SW480 (cell line): ENCODE data around the gene CCT7.
"Not testable (repeated sequence)": the region's sequence is repeated elsewhere in the genome, so short reads cannot be mapped to it uniquely, and the experiment has no call there.

Source experiments
- DNase-seq: peaks from one replicate; pipeline ENCODE4 v3.0.0-alpha.2; 2016; ENCODE audit warnings: low spot score

Gene CCT7

DNA sequence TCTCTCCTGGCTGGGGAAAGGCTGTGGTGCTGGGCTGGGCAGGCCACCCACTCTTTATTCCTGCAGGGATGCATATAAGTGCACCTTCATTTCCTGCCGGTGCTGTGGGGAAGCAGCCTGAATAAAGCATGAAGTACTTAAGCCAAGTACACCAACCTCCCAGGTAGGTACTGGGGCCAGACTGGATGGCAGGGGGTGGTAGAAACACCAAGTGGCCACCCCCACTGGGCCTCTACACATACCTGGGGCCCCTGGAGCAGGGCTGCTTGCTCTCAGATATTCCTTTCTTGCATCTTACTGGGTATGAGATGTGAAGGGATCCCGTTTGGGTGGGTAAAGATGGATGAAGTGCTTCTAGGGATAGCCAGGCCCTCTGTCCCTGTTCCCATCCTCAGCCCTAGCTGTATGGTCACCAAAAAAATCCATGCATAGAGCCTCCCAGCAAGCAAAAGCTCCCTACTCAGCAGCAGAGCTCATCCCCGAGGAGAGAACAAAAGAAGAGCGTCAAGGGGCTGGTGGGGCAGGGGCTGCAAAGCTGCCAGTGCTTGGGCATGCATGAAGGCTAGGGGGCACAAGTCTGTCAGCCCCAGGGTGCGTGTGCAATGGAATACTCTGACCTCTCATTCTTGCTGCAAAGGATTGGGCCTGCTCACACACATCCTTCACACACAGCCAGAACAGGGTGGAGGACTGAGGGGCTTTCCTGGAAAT is 22.0 kb downstream of the CCT7 start:
- no peak for DNase-seq

DNA sequence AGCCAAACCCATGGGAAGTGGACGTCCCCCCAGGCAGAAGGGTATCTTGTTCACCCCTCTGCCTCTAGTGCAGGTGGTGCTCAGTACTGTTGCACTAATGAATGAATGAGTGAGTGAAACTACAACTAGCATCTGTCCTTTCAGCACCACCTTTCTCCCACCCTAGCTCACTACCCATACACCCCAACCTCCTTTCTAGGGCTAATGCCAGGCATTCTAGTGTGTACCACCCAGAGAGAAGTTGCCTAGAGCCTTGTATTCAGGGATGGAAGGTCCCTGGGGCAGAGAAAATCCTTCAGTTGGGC is 22.5 kb downstream of the CCT7 start:
- DNase-seq: no peak

DNA sequence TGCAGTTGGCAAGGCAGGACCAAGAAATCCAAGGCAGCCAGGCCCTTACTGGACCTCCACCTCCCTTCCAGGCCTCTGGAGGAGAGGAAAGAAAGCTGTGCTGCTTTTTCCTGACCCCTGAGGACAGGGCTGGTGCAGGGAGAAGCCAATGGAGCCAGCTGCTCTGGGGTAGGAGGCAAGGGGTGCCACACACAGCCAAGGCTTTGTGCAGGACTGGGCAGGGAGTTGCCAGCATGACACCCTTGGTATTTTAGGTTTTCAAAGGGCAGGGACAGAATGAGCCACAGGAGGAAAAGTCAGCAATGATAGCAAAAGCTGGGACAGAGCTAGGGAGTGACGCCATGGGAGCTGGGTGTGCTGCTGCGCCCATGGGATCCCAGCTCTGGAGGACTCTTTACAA is 22.9 kb downstream of the CCT7 start:
- no peak for DNase-seq

DNA sequence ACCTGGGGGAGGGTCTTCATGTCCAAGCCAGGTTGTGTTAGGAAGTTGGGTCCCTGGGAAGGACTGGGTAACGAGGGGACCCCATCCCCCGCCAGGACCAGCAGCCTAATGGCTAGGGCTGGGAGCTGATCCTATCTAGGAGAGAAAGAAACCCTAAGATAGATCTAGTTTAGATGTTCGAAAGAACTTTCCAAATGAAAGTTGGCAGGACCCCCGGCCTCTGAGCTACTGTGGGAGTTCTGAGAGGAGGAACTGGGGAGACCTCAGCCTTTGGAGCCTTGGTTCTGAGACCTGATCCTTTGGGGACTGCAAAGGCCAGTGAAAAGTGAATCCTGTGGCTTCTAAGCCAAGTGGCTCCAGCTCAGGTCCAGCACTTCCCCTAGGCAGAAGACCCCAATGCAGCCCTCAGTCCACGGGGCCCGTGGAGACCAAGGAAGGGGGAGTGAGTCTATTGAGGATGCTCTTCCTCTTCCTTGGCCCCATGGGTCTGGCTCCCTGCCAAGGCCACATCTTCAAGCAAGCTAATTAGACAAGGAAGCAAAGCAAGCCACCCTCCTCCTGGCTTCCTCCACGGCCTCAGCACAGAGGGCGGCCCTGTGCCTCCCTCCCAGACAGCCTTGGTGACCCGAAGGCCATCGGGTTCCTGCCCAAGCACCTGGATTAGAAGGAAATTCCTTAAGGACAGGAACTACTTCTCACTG is 23.5 kb downstream of the CCT7 start:
- no peak for DNase-seq

DNA sequence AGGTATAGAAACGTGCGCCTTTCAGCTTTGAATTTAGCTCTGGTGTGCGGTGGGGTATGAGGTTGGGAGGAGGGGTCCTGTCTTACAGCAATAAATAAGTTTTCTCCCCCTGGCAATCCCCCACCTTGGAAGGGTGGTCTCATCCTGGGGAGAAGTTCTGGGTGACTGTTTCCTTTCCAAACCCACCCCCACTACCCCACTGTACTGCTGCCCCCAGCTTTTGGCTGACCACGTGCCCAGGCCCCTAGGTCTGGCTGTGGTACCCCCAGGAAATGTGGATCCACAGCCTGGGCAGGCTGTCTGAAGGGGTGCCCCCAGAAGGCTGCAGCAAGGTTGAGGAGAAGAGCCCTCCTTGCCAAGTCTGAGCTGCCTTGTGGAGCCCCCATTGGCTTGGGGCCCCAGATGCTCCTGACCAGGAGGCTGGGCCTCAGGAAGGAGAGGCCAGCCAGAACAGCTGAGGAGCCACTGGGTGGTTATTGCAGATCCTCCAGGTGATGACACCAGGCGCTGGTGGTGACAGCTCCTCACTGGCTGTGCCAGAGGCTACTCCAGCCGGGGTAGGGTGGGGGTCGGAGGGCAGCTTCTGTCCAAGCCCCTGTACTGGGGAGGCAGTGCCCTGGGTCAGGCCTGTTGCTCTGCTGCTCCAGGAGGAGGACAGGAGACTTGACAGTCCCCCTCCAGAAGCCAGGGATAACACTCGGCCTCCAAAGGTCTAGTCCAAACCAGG is 24.2 kb downstream of the CCT7 start:
- no peak for DNase-seq

DNA sequence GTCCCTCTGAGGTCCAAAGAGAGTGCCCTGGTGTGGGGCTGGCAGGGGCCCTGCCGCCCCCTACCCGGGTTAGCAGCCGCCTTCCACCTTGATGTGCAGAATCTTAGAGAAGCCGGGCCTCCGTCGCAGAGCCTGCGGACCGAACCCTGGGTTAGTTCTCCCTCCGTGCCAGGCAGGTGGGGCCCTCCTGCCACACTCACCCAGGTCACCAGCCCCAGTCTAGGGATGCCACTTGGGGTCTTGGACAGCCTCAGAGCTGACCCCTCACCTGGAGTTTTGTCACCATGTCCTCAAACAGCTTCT is 24.8 kb downstream of the CCT7 start:
- DNase-seq: no peak

DNA sequence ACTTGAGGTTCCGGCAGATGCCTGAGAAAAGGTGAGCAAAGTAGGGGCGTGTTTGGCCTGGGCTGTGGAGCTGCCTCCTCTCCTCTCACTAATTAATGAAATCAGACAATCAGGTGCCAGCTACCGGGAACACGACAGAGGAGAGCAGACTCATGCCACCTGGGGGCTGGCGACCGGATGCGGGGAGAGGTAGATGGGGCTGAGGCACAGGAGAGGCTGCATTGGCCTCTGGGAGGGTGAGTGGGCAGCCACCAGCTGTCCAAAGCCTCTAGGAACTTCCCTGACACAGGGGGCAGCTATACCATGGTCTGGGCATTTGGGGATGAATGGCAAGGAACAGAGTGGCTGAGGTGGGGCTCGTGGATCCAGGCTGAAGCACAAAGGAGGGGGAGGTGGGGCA is 25.2 kb downstream of the CCT7 start:
- DNase-seq: no peak

DNA sequence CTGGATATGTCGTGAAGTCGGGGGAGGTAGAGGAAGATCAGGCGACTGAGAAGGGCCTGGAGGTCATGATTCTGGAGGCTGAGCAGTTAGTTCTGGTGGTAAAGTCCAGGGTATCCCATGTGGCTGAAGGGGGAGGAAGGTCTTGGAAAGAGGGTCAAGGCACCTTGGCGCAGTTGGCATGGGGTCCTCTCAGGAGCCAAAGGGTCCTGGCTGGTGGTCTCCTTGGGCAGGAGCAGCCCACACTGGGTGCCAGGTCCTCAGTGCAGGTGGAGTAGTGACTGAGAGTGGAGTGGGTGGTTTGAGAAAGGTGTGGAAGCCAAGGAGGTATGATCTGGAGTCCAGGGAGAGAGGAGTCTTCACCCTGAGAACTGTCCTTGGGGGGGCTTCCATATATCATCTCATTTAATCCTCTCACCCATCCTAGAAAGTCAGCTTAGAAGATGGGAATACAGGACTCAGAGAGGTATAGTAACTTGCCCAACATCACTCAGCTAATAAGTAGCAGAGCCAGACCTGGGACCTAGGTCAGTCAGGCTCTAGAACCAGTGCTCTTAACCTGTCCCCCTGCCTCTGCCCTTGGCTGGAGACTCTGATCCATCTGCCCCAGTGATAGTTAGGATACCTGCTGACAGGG is 25.7 kb downstream of the CCT7 start:
- no peak for DNase-seq

DNA sequence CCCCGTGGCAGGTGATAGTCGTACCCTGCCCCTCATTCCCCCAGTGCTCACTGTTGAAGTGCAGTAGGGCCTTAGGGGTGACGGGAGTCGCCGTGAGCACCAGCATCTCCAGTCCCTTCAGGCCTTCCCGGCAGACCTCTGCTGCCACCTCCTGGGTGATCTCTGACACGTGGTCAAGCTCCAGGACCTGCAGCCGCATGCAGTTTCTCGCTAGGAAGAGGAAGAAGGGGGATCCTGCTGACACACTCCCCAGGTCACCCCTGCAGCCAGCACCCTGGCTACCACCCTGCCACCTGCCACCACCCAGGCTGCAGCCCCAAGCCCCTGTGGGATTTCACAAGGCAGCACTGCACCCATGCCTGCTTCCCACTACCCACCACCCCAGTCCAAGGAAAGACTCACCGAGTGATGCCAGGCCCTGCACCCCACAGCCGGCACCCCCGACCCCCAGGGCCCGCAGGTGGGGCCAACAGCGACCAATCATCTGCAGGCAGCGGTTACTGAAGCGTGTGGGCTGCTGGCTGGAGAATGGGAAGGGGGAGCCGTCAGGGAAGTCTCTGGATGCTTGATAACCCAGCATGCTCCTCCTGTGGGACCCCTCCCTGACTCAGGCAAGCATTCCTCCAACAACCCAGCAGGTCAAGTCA is 26.4 kb downstream of the CCT7 start:
- peak; percentile 36 for DNase-seq

DNA sequence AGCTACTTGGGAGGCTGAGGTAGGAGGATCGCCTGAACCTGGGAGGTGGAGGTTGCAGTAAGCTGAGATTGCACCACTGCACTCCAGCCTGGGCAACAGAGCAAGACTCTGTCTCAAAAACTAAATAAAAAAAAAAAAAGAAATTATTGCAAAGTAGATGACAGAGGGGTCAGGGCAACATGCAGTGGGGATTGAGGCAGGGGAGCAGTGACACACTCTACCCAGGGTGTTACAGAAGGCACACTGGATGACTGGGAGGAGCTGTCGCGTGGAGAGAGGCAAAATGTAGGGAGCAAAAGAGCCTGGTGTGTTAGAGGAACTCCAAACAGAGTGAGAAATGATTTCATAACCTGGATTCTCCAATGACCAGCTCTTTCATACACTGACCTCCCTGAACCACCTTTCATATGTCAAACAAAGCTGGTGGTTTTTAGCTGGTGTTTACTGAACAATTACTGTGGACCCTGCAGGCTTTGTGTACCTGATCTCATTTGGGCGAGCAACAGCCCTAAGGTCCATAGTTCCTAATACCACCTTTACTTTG is 28.1 kb downstream of the CCT7 start:
- DNase-seq: no peak

DNA sequence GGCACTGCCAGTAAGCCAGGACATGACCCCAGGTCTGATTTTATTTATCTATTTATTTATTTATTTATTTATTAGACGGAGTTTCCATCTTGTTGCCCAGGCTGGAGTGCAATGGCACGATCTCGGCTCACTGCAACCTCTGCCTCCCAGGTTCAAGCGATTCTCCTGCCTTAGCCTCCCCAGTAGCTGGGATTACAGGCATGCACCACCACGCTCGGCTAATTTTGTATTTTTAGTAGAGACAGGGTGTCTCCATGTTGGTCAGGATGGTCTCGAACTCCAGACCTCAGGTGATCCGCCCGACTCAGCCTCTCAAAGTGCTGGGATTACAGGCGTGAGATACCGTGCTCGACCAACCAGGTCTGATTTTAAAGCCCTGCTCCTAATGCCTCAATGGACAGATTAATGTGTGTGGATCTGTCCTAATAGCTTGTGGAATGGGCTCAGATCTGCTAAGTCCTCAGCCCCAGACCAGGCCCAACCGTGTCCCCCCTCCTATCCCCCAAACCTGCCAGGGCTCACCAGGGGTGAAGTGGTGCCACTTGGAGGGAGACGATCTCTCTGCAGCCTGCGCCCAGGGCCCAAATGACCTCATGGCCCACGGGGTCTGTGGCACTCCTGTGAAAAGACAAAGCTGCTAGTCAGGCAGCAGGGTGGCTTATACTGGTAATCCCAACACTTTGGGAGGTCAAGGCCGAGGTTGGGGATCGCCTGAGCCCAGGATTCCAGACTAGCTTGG is 28.8 kb downstream of the CCT7 start:
- not testable (repeated sequence) for DNase-seq

DNA sequence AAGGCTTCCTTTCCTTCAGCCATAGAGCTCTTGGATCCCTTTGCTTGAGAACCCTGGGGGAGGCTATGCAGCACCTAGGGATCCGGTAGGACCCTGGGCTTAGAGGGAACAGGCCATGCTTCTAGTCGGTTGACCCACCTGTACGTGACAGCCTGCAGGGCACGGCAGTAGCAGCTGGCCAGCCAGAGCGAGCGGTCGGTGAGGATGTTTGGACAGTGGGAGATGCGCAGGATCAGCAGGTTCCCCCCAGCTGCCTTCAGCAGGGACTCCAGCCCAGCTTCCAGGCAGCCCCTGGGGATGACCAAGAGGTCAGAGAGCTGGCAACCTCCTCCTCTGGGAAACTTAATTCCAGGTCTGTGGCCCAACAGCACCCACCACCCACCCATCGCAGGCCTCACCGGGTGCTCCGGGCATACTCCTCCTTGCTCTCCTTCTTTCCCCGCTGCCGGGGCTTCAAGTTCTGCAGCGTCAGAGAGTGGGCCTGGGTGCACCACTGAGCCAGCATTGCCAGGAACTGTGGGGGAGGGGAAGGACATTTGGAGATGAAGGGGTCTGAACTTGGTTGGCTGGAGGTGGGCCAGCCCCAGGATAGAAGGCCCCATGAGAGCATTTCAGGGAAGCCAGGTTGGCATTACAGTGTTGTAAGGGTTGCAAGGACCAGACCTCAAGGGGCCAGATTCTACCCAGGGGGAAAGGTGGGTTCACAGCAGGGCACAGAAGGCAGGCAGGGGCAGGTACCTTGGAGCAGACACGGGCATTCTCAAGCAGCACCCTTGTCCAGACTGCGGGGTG is 29.6 kb downstream of the CCT7 start:
- no peak for DNase-seq

DNA sequence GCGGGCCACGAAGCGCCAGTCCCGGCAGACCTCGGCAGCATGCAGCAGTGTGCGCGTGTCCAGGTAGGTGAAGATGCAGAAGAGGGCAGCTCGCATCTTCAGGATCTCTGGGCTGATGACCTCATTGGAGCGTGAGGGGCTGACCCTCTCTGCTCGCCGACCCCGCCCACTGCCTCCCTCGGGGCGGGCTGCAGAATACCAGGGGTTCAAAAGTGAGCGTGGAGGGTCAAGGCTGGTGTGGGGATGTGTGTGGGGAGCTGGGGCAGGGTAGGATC is 30.2 kb downstream of the CCT7 start:
- no peak for DNase-seq

DNA sequence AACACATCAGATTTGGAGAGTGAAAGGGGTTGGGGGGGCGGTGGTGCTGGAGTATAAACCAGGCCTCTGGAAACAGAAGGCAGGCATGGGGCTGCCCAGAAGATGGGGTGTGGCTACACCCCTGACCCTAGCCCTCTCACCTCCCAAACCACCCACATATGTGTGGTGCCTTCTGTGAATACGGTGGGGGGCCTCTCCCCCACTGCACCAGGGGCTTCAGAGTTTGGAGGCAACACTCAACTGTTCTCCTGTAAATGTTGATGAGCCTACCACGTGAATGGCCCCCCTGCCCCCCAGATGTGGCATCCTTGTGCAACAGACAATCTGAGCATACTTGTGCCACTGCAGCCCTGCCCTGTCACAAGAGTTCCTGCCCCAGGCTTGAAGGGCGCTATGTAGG is 30.7 kb downstream of the CCT7 start:
- no peak for DNase-seq

DNA sequence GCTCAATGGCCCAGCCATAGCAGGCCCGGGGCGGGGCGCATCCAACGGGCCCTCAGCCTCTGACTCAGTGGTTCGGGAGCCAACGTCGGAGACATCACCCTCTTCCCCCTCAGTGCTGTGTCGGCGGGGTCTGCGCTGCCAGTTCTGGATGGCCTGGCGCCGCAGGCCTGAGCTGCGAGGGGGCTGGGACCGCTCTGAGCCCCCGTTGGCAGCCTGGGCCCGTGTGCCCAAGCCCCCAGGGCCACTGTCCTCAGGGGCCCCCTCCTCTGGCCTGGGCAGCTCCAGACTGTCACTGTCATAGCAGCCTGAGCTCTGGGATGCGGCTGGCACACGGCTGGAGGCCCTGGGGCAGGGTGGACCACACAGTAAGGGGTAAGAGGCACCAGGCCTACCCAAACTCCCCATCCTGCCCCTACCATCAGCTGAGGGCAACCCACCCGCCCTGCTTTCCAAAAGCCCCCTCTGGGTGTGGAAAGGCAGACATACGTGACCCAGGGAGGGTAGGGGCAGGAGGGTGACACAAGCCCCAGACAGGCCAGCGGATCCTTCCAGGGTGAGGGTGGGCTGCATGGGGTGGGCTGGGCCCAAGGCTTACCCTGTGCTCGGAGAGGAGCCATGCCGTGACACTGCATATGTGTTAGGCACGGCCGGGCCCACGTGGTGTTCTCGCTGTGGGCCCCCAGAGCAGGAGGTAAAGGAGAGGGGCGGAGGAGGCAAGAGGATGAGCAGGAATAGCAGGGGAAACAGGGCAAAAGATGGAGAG is 31.4 kb downstream of the CCT7 start:
- DNase-seq: no peak

DNA sequence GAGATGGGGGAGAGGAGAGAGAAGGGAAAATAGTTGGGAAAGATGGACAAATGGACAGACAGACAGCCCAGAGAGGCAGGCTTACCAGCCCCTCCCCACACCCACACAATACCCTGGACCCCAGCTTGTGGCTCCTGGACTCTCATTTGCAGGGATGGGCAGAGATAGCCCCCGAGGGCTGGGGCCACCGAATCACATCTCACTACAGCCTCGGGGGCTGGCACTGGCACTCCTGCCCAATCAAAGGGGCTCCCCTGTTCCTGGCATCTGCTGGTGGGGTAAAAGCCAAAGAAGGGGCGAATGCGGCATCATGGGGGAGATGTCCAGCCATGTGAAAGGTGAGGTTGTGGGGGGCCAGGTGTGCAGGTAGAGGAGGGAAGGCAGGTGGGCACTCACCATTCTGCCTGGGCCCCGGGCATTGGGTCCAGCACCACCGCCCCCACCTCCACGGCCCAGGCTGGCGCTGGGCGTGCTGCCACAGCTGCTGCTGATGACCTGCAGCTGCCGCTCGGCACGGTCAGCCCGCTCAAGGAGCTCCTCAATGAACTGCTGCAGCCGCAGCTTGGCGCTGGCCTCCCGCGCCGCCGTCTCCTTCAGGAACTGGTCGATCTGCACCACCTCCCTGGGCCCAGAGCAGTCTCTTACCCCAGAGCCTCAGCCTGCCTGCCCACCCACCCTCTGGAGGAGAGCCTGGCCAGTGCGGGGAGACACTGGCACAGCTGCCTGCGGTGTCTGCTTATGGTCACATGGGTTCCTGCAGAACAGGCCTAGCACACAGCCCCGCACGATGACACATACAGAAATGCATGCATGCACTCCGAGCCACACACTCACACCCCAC is 32.2 kb downstream of the CCT7 start:
- no peak for DNase-seq

DNA sequence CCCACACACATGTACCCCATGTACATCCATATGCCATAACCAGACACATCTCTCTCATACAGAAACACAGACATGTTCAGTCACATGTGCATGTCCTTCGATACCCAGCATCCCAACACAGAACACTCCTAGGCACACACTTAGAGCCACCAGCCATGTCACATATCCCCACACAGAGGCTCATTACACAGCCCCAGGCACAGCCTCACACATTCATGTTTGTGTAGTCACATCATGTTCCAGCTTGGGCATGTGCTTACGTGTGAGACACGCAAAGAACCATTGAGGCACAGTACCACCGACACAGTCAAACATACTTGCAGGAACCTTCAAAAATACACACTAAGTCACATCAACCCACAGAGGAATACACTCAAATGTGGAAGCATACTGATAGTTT is 32.9 kb downstream of the CCT7 start:
- DNase-seq: no peak

DNA sequence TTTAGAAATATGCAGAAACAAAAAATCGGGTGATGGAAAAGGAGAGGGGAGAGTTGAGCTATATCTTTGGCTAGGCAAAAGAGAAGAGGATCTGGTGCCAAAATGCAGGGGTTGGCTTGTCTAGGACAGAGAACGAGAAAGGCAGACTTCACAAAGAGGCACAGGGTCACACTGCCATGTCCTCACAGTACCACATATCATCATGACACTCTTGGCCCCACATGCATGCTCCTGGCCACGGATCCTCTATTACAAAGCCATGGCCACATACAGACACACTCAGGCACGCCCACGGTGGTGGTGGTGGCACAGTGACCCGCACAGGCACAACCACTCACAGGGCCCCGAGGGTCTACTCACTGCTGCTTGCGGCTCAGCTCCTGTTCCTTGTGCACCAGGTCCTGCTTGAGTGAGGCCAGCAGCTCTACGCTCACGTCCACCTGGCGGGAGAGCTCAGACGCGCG is 34.3 kb downstream of the CCT7 start:
- DNase-seq: no peak
